ENCODE measurements around the gene PREPL. TPM values are rescaled to one million over a fixed set of nuclear protein-coding genes. Genes with fewer than 3 reads are reported as not detected.

PREPL gene
- polyA plus RNA-seq, 3 donors, result 2.6 to 10.8 (median 8.0) TPM

- Histone ChIP-seq H3K4me1 (ENCODE audit: control insufficient read depth in 1 of 2, insufficient read depth in 2 of 2, low read length in 2 of 2) (no peaks in the 10 kb centered on the region), H3K27ac (ENCODE audit: low read depth in 1 of 2, low read length in 2 of 2) (no peak overlapping the region), H3K36me3 (replicated peaks in 1 of 2; ENCODE audit: control insufficient read depth in 1 of 2, insufficient read depth in 2 of 2, low read length in 2 of 2) (no peaks in the 10 kb centered on the region), H4K20me1 (ENCODE audit: insufficient read depth, low read length) (no peaks in the 10 kb centered on the region), H3K27me3 (ENCODE audit: control insufficient read depth in 2 of 2, insufficient read depth in 2 of 2, low read length in 2 of 2) (no peaks in the 10 kb centered on the region), H3K9me3 (replicated peaks in 1 of 2; ENCODE audit: control insufficient read depth in 1 of 2, insufficient read depth in 1 of 2, low read length in 2 of 2) (no peaks in the 10 kb centered on the region), H2AFZ (ENCODE audit: insufficient read depth, low read depth, low read length, poor library complexity, severe bottlenecking) (no peak overlapping the region), H3K4me3 (replicated peaks in 1 of 3; ENCODE audit: low read depth in 2 of 3, low read length in 3 of 3) (no peak overlapping the region), H3K9ac (ENCODE audit: insufficient read depth, low read length, poor library complexity, severe bottlenecking) (no peak overlapping the region), H3K79me2 (ENCODE audit: insufficient read depth, low read length) (no peaks in the 10 kb centered on the region), H3K4me2 (replicated peaks; ENCODE audit: extremely low read depth, low read length, poor library complexity, severe bottlenecking) (no peak overlapping the region)
- no peak overlapping the region for H3K27ac Mint-ChIP-seq
- no peaks in the 10 kb centered on the region for H3K36me3 Mint-ChIP-seq
- no peak for TF ChIP-seq CTCF (IDR thresholded peaks at IDR 0.05)
- peaks cover 0 to 5% (median 0%) of the 10 kb centered on the region in 3 donors for H3K27me3 Mint-ChIP-seq (ENCODE audit: low read depth in 3 of 3)
- DNase-seq, result no peak
- no peak overlapping the region for H3K4me3 Mint-ChIP-seq
- intact Hi-C loops (cut with micrococcal nuclease), result no loop called here
- H3K9me3 Mint-ChIP-seq, result no peaks in the 10 kb centered on the region
- no peaks in the 10 kb centered on the region for H3K4me1 Mint-ChIP-seq
- WGBS (ENCODE audit: insufficient coverage), result 100% methylated on average over 5 of the region's 5 CpGs
These were observed 76.1 kb downstream of the PREPL start for GRCh38 chr2:44285174-44285573.

GRCh38 chr2:44283116-44283666 lies 78.1 kb downstream of the PREPL start:
- Histone ChIP-seq H4K20me1 (ENCODE audit: insufficient read depth, low read length) (no peaks in the 10 kb centered on the region), H3K4me2 (replicated peaks; ENCODE audit: extremely low read depth, low read length, poor library complexity, severe bottlenecking) (no peak overlapping the region), H3K36me3 (replicated peaks in 1 of 2; ENCODE audit: control insufficient read depth in 1 of 2, insufficient read depth in 2 of 2, low read length in 2 of 2) (no peaks in the 10 kb centered on the region), H3K9ac (ENCODE audit: insufficient read depth, low read length, poor library complexity, severe bottlenecking) (no peak overlapping the region), H3K9me3 (replicated peaks in 1 of 2; ENCODE audit: control insufficient read depth in 1 of 2, insufficient read depth in 1 of 2, low read length in 2 of 2) (no peaks in the 10 kb centered on the region), H2AFZ (ENCODE audit: insufficient read depth, low read depth, low read length, poor library complexity, severe bottlenecking) (no peak overlapping the region), H3K27me3 (ENCODE audit: control insufficient read depth in 2 of 2, insufficient read depth in 2 of 2, low read length in 2 of 2) (no peaks in the 10 kb centered on the region), H3K4me1 (ENCODE audit: control insufficient read depth in 1 of 2, insufficient read depth in 2 of 2, low read length in 2 of 2) (no peaks in the 10 kb centered on the region), H3K79me2 (ENCODE audit: insufficient read depth, low read length) (no peaks in the 10 kb centered on the region), H3K4me3 (replicated peaks in 1 of 3; ENCODE audit: low read depth in 2 of 3, low read length in 3 of 3) (no peak overlapping the region), H3K27ac (ENCODE audit: low read depth in 1 of 2, low read length in 2 of 2) (no peak overlapping the region)
- TF ChIP-seq CTCF (IDR thresholded peaks at IDR 0.05), result no peak
- H3K9me3 Mint-ChIP-seq, result no peaks in the 10 kb centered on the region
- DNase-seq, result no peak
- intact Hi-C loops (cut with micrococcal nuclease), result no loop called here
- H3K27me3 Mint-ChIP-seq (ENCODE audit: low read depth in 3 of 3), result peaks cover 0 to 5% (median 0%) of the 10 kb centered on the region in 3 donors
- WGBS (ENCODE audit: insufficient coverage), result no CpG with 5 or more reads among the region's 1 CpG
- H3K4me3 Mint-ChIP-seq, result no peak overlapping the region
- no peaks in the 10 kb centered on the region for H3K4me1 Mint-ChIP-seq
- H3K27ac Mint-ChIP-seq, result no peak overlapping the region
- no peaks in the 10 kb centered on the region for H3K36me3 Mint-ChIP-seq

Measured in CD14-positive monocyte (primary cell).